ENCODE data around the gene ZNF652. TPM values are rescaled to one million over a fixed set of nuclear protein-coding genes. Genes with fewer than 3 reads are reported as not detected.

The ZNF652 gene
- total and polyA plus RNA-seq, 2 experiments from 2014 or later: 36.2 to 54.5 TPM

DNA sequence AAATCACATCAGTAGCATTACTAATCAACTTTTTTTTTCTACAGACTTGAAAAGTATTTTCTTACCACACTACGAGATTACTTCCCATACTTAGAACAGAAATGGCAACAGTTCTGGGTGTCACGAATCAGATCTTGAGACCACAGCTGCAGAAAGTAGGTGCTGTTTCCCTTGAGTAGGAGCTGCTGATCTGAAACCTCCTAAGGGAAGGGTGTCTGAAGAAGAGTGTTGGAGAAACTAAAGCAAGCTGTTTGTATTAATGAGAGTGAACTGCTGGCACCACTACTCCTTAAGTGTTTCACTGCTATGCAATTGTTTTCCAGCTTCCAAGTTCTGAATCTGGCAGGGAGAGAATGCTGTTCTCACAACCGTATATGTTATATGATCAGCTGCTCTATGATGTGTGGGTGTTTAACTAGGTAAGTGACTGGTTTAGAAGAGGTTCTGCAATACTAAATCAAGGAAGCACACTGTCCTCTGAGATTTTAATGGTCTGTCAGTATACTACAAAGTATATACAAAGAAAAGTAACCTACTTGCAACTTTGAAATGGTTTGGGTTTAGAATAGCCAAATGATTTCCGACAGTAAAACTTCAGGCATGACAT lies 3.3 kb downstream of the ZNF652 start:
- no peaks in the 10 kb centered on the region; the same call in 2 of the 3 replicates for H3K36me3 Mint-ChIP-seq (ENCODE audit: low read depth)
- ATAC-seq (no peak), DNase-seq (ENCODE audit: low spot score) (no peak)
- peak overlapping the region; percentile 52; the same call in 1 of the 2 replicates for H3K4me2 ChIP-seq
- H3K36me3 ChIP-seq (ENCODE audit: insufficient read depth): no peaks in the 10 kb centered on the region
- no peaks in the 10 kb centered on the region for H3K9me2 ChIP-seq (ENCODE audit: insufficient read depth)
- H3K4me1 Mint-ChIP-seq: peaks cover 38% of the 10 kb centered on the region
- H3K4me3 ChIP-seq: no peak overlapping the region
- H3K27me3 ChIP-seq (ENCODE audit: insufficient read depth): no peaks in the 10 kb centered on the region
- H3K27ac ChIP-seq (ENCODE audit: low read depth): peak overlapping the region; percentile 61; the same call in 1 of the 2 replicates
- H4K20me1 ChIP-seq (replicated peaks; ENCODE audit: insufficient read depth): peaks cover 12% of the 10 kb centered on the region
- H2AFZ ChIP-seq: no peak overlapping the region
- 0 out of 2 replicates have a peak overlapping the region, but pooled peaks have one; percentile 42 for H3K27ac Mint-ChIP-seq
- peaks cover 74% of the 10 kb centered on the region for H3K79me2 ChIP-seq (replicated peaks; ENCODE audit: insufficient read depth)
- no peak overlapping the region for H3K4me3 Mint-ChIP-seq
- H3K27me3 Mint-ChIP-seq (ENCODE audit: insufficient read depth, low read depth, poor library complexity): peaks cover 7% of the 10 kb centered on the region
- H3F3A ChIP-seq (replicated peaks; ENCODE audit: low read depth): no peaks in the 10 kb centered on the region
- TF ChIP-seq STAT1 (IDR thresholded peaks at IDR 0.05; ENCODE audit: unreplicated experiment): no peak
- TF ChIP-seq, protein P1, sequence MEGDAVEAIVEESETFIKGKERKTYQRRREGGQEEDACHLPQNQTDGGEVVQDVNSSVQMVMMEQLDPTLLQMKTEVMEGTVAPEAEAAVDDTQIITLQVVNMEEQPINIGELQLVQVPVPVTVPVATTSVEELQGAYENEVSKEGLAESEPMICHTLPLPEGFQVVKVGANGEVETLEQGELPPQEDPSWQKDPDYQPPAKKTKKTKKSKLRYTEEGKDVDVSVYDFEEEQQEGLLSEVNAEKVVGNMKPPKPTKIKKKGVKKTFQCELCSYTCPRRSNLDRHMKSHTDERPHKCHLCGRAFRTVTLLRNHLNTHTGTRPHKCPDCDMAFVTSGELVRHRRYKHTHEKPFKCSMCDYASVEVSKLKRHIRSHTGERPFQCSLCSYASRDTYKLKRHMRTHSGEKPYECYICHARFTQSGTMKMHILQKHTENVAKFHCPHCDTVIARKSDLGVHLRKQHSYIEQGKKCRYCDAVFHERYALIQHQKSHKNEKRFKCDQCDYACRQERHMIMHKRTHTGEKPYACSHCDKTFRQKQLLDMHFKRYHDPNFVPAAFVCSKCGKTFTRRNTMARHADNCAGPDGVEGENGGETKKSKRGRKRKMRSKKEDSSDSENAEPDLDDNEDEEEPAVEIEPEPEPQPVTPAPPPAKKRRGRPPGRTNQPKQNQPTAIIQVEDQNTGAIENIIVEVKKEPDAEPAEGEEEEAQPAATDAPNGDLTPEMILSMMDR (conservative IDR thresholded peaks at IDR 0.05; ENCODE audit: low read depth in 2 of 2): no peak
- TF ChIP-seq ZNF114 (CRISPR knock-in tag; IDR thresholded peaks at IDR 0.05): no peak
- no peak for TF ChIP-seq POLR2AphosphoS5 (IDR thresholded peaks at IDR 0.05; ENCODE audit: low read depth)
- no peak for TF ChIP-seq CREB1 (CRISPR knock-in tag; IDR thresholded peaks at IDR 0.05; ENCODE audit: low read depth)
- no peak for TF ChIP-seq EZH2phosphoT487 (IDR thresholded peaks at IDR 0.05; ENCODE audit: unreplicated experiment)
- no peak for TF ChIP-seq NANOG (IDR thresholded peaks at IDR 0.05; ENCODE audit: borderline replicate concordance)
- H3K9me3 Mint-ChIP-seq: no peaks in the 10 kb centered on the region
- H3K4me1 ChIP-seq (ENCODE audit: insufficient read depth): peaks cover 38% of the 10 kb centered on the region

DNA sequence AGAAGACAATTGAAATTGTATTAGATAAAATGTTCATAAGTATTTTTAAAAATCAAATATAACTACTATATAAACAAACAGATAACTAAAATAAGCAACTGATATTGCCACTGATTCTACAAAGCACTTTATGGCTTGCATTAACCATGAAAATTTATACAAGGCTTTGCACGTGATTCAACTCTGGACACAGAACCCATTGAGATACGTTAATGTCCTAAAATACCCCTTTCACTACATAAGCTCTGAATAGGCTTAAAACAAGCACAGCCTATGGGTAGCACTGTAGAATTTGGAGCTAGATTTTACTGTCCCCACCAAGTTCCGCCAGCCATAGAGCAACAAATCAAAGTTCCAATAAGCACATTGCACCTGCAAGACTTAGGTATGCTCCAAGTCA lies 4.5 kb downstream of the ZNF652 start:
- Histone ChIP-seq H3K4me3 (no peak overlapping the region), H3K9me2 (ENCODE audit: insufficient read depth) (no peaks in the 10 kb centered on the region), H3K27me3 (ENCODE audit: insufficient read depth) (no peaks in the 10 kb centered on the region), H3K79me2 (replicated peaks; ENCODE audit: insufficient read depth) (peaks cover 86% of the 10 kb centered on the region), H3K27ac (ENCODE audit: low read depth) (no peak overlapping the region), H2AFZ (no peak overlapping the region), H4K20me1 (replicated peaks; ENCODE audit: insufficient read depth) (peaks cover 12% of the 10 kb centered on the region), H3K4me2 (no peak overlapping the region), H3K4me1 (ENCODE audit: insufficient read depth) (peaks cover 29% of the 10 kb centered on the region), H3K36me3 (ENCODE audit: insufficient read depth) (no peaks in the 10 kb centered on the region), H3F3A (replicated peaks; ENCODE audit: low read depth) (no peaks in the 10 kb centered on the region)
- Mint-ChIP-seq H3K36me3 (ENCODE audit: low read depth) (peaks cover 4% of the 10 kb centered on the region; the same call in 1 of the 3 replicates), H3K4me1 (peaks cover 33% of the 10 kb centered on the region), H3K9me3 (no peaks in the 10 kb centered on the region; the same call in 2 of the 3 replicates), H3K27ac (no peak overlapping the region), H3K4me3 (no peak overlapping the region), H3K27me3 (ENCODE audit: insufficient read depth, low read depth, poor library complexity) (peaks cover 7% of the 10 kb centered on the region)
- DNase-seq (ENCODE audit: low spot score) (no peak), ATAC-seq (no peak)
- TF ChIP-seq, protein P2, sequence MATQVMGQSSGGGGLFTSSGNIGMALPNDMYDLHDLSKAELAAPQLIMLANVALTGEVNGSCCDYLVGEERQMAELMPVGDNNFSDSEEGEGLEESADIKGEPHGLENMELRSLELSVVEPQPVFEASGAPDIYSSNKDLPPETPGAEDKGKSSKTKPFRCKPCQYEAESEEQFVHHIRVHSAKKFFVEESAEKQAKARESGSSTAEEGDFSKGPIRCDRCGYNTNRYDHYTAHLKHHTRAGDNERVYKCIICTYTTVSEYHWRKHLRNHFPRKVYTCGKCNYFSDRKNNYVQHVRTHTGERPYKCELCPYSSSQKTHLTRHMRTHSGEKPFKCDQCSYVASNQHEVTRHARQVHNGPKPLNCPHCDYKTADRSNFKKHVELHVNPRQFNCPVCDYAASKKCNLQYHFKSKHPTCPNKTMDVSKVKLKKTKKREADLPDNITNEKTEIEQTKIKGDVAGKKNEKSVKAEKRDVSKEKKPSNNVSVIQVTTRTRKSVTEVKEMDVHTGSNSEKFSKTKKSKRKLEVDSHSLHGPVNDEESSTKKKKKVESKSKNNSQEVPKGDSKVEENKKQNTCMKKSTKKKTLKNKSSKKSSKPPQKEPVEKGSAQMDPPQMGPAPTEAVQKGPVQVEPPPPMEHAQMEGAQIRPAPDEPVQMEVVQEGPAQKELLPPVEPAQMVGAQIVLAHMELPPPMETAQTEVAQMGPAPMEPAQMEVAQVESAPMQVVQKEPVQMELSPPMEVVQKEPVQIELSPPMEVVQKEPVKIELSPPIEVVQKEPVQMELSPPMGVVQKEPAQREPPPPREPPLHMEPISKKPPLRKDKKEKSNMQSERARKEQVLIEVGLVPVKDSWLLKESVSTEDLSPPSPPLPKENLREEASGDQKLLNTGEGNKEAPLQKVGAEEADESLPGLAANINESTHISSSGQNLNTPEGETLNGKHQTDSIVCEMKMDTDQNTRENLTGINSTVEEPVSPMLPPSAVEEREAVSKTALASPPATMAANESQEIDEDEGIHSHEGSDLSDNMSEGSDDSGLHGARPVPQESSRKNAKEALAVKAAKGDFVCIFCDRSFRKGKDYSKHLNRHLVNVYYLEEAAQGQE (IDR thresholded peaks at IDR 0.05; ENCODE audit: unreplicated experiment): no peak
- TF ChIP-seq EZH2phosphoT487 (IDR thresholded peaks at IDR 0.05; ENCODE audit: unreplicated experiment) (no peak), STAT1 (IDR thresholded peaks at IDR 0.05; ENCODE audit: unreplicated experiment) (no peak)

All from GM23338 (cell line).